AG04450 (cell line): ENCODE measurements around the gene ERI3. TPM values are rescaled to one million over a fixed set of nuclear protein-coding genes. Genes with fewer than 3 reads are reported as not detected.

Experiments
- CTCF ChIA-PET: fragments of 300-600, 350-600 bp; formaldehyde crosslinking; extraction: SDS; loops from one replicate; lab custom pipeline; 2022; ENCODE audit warnings: antibody characterized with exemption, inconsistent platforms; lab: Charles Lee
- POLR2A ChIA-PET: fragments of 350-600 bp; formaldehyde crosslinking; extraction: SDS; loops from one replicate; lab custom pipeline; 2021; ENCODE audit warnings: antibody characterized with exemption, inconsistent platforms; lab: Yijun Ruan, JAX
- DNase-seq: peaks from one replicate; pipeline ENCODE4 v3.0.0-alpha.2; 2011; ENCODE audit warnings: low read depth, low spot score
- H3K27ac ChIP-seq: one replicate; pipeline ENCODE4 v1.5.1; 2012; ENCODE audit warnings: low read depth, low read length, control low read depth
- H3K27me3 ChIP-seq: one replicate; pipeline ENCODE4 v1.6.0; 2012; ENCODE audit warnings: low read length; ENCODE audit not compliant: control insufficient read depth, insufficient read depth
- H3K4me3 ChIP-seq: 2 replicates; pipeline ENCODE4 v1.5.1; 2011; ENCODE audit warnings: mild to moderate bottlenecking, low read depth, low read length, control low read depth
- H3K9me3 ChIP-seq: 2 replicates; pipeline ENCODE4 v1.5.1; 2012; ENCODE audit warnings: low read length; ENCODE audit not compliant: control insufficient read depth, insufficient read depth
- CTCF ChIP-seq: IDR thresholded peaks from 2 replicates; pipeline ENCODE4 v1.5.1; 2011; ENCODE audit warnings: low read depth, low read length, control low read depth, inconsistent platforms
- polyA plus RNA-seq: library from polyadenylated mRNA; depleted of rRNA; stranded (reverse); fragments of >200 nt; gene quantifications from 2 replicates; pipeline ENCODE4 v1.2.3, GENCODE V29; 2011

ERI3 gene
- polyA plus RNA-seq, 1 experiment, result 46.2 TPM

GRCh38 chr1:44271646-44272045 is 83.4 kb downstream of the ERI3 start:
- no peak overlapping the region for H3K4me3 ChIP-seq
- TF ChIP-seq CTCF, result no peak
- CTCF ChIA-PET, result interaction anchor here (1.2 kb wide), 1 partner anchor 48 kb away, joined by 4 read pairs; no protein-coding TSS in a partner anchor
- H3K9me3 ChIP-seq, result no peaks in the 10 kb centered on the region
- POLR2A ChIA-PET, result no interaction called here
- no peak overlapping the region for H3K27ac ChIP-seq
- no peaks in the 10 kb centered on the region for H3K27me3 ChIP-seq
- DNase-seq, result no peak

GRCh38 chr1:44270686-44271628 is 84.1 kb downstream of the ERI3 start:
- ChIA-PET CTCF (interaction anchor here (1.2 kb wide), 1 partner anchor 49 kb away, joined by 4 read pairs; no protein-coding TSS in a partner anchor), POLR2A (no interaction called here)
- no peak for DNase-seq
- Histone ChIP-seq H3K27ac (no peak overlapping the region), H3K27me3 (no peaks in the 10 kb centered on the region), H3K9me3 (no peaks in the 10 kb centered on the region), H3K4me3 (no peak overlapping the region)
- no peak for TF ChIP-seq CTCF

DNA sequence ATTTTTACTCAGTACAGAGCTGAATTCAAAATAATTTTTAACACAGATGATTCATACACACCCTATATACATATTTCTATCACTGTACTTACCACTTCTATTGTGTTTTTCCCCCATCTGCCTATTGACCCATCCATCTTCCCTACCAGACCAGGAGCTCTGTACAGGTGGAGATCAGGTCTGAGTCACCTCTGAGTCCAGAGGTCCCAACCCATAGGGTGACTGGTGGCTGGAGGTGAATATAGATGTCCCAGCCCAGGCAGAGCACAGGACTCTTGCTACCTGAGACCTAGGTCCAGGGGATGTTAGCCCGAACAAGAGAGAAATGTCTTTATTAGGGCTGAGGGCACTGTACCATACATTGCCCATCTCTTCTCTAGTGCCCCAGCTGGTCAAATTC is 87.0 kb downstream of the ERI3 start:
- no peak for DNase-seq
- POLR2A ChIA-PET, result no interaction called here
- Histone ChIP-seq H3K27me3 (no peaks in the 10 kb centered on the region), H3K27ac (no peak overlapping the region), H3K4me3 (no peak overlapping the region), H3K9me3 (no peaks in the 10 kb centered on the region)
- no peak for TF ChIP-seq CTCF
- CTCF ChIA-PET, result interaction anchor here (0.6 to 1.1 kb wide), 3 partner anchors 29 to 266 kb away, joined by 3 to 4 read pairs (median 3); no protein-coding TSS in a partner anchor

- no peak for DNase-seq
- H3K27me3 ChIP-seq, result no peaks in the 10 kb centered on the region
- H3K9me3 ChIP-seq, result no peaks in the 10 kb centered on the region
- ChIA-PET CTCF (interaction anchor here (1.1 kb wide), 1 partner anchor 29 kb away, joined by 3 read pairs; no protein-coding TSS in a partner anchor), POLR2A (no interaction called here)
- H3K4me3 ChIP-seq, result no peak overlapping the region
- H3K27ac ChIP-seq, result no peak overlapping the region
- no peak for TF ChIP-seq CTCF
Observed at GRCh38 chr1:44267438-44267837, 87.6 kb downstream of the ERI3 start.
